Osteocyte (in vitro differentiated cells): Measurements from ENCODE around the gene FAM174C. TPM values are rescaled to one million over a fixed set of nuclear protein-coding genes. Genes with fewer than 3 reads are reported as not detected.
"Not testable (repeated sequence)": the region's sequence is repeated elsewhere in the genome, so short reads cannot be mapped to it uniquely, and the experiment has no call there.

Source experiments
- DNase-seq: peaks from one replicate; pipeline ENCODE4 v3.0.0; 2021; ENCODE audit warnings: mixed read lengths; ENCODE audit not compliant: unreplicated experiment; ENCODE audit errors: extremely low spot score
- H3K27ac Mint-ChIP-seq: one replicate; pipeline ENCODE4 v1.8.0; 2021; ENCODE audit warnings: mild to moderate bottlenecking, mixed read lengths; ENCODE audit not compliant: unreplicated experiment
- H3K27me3 Mint-ChIP-seq: one replicate; pipeline ENCODE4 v1.8.0; 2021; ENCODE audit warnings: mixed read lengths; ENCODE audit not compliant: unreplicated experiment
- H3K36me3 Mint-ChIP-seq: one replicate; pipeline ENCODE4 v1.8.0; 2021; ENCODE audit warnings: mixed read lengths; ENCODE audit not compliant: unreplicated experiment
- H3K4me1 Mint-ChIP-seq: one replicate; pipeline ENCODE4 v1.8.0; 2021; ENCODE audit warnings: mixed read lengths; ENCODE audit not compliant: unreplicated experiment
- H3K4me3 Mint-ChIP-seq: one replicate; pipeline ENCODE4 v1.8.0; 2021; ENCODE audit warnings: mild to moderate bottlenecking, moderate library complexity, mixed read lengths; ENCODE audit not compliant: unreplicated experiment
- H3K9me3 Mint-ChIP-seq: one replicate; pipeline ENCODE4 v1.8.0; 2021; ENCODE audit warnings: mixed read lengths; ENCODE audit not compliant: unreplicated experiment
- total RNA-seq: library from RNA; stranded (reverse); gene quantifications from 2 replicates; pipeline ENCODE4 v1.2.1, GENCODE V29; 2021
- TF ChIP-seq, protein P1 (sequence below): fragments of 200-600 bp; sonication (generic); IDR thresholded peaks from 2 replicates; pipeline ENCODE4 v1.5.0; 2021; ENCODE audit warnings: antibody characterized with exemption, mild to moderate bottlenecking, moderate library complexity

FAM174C gene
- total RNA-seq, 1 donor from 2014 or later: 35.3 TPM

DNA sequence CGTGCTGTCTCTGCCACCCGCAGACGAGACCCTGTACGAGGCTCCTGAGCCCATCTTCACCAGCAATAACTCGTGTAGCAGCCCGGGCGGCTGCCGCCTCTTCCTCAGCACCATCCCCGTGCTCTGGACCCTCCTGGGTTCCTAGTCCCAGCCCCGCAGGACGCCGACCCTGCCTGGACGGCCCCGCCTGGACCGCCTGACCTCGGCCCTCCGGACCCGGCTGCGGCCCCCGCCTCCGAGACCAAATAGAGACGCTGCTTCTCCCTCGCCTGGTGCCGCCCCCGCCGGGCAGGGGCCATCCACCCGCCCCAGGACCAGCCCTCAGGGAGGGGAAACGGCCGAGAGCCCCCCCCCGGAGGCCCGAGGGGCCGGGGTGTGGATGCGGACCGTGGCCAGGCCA lies 24.5 kb downstream of the FAM174C start:
- Mint-ChIP-seq H3K27me3 (peaks cover 4% of the 10 kb centered on the region), H3K27ac (no peak overlapping the region), H3K4me1 (no peaks in the 10 kb centered on the region), H3K4me3 (no peak overlapping the region), H3K36me3 (no peaks in the 10 kb centered on the region), H3K9me3 (no peaks in the 10 kb centered on the region)
- TF ChIP-seq, protein P1, sequence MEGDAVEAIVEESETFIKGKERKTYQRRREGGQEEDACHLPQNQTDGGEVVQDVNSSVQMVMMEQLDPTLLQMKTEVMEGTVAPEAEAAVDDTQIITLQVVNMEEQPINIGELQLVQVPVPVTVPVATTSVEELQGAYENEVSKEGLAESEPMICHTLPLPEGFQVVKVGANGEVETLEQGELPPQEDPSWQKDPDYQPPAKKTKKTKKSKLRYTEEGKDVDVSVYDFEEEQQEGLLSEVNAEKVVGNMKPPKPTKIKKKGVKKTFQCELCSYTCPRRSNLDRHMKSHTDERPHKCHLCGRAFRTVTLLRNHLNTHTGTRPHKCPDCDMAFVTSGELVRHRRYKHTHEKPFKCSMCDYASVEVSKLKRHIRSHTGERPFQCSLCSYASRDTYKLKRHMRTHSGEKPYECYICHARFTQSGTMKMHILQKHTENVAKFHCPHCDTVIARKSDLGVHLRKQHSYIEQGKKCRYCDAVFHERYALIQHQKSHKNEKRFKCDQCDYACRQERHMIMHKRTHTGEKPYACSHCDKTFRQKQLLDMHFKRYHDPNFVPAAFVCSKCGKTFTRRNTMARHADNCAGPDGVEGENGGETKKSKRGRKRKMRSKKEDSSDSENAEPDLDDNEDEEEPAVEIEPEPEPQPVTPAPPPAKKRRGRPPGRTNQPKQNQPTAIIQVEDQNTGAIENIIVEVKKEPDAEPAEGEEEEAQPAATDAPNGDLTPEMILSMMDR: no peak
- no peak for DNase-seq

DNA sequence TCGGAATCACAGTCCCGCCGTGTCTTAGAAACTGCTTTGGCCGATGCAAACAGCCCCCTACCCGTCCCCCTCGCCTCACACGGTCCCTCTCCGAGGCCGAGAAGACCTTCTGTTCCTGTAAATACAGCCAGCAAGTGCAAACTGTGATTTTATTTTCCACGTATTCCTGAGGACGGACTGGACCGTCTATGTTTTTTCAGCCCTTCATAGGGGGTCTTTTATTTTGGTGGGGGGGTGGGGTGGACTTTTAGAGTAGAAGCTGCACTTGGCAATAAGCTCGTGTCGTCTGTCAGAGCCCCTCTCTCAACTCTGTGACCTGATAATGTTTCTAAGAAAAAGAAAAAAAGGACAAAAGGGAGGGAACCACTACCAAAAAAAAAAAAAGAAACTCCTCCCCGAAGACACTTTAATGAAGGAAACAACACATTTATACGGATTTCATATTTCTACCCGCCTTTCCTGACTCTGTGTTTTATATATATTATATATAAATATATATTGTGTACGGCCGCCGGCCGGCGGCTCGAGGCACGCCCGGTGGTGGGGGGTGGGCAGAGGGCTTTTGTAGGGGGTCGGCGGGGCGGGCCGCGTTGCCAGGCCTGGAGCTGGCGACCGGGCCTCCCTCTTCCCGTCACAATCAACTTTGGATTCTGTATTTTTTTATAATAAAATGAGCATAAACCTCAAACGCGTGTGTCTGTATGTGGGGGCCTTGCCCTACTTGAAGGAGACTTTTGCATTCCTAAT lies 25.6 kb downstream of the FAM174C start:
- H3K36me3 Mint-ChIP-seq: no peaks in the 10 kb centered on the region
- no peak overlapping the region for H3K27ac Mint-ChIP-seq
- H3K4me3 Mint-ChIP-seq: no peak overlapping the region
- no peaks in the 10 kb centered on the region for H3K9me3 Mint-ChIP-seq
- peaks cover 4% of the 10 kb centered on the region for H3K27me3 Mint-ChIP-seq
- TF ChIP-seq, protein P1: no peak
- no peaks in the 10 kb centered on the region for H3K4me1 Mint-ChIP-seq
- DNase-seq: no peak

DNA sequence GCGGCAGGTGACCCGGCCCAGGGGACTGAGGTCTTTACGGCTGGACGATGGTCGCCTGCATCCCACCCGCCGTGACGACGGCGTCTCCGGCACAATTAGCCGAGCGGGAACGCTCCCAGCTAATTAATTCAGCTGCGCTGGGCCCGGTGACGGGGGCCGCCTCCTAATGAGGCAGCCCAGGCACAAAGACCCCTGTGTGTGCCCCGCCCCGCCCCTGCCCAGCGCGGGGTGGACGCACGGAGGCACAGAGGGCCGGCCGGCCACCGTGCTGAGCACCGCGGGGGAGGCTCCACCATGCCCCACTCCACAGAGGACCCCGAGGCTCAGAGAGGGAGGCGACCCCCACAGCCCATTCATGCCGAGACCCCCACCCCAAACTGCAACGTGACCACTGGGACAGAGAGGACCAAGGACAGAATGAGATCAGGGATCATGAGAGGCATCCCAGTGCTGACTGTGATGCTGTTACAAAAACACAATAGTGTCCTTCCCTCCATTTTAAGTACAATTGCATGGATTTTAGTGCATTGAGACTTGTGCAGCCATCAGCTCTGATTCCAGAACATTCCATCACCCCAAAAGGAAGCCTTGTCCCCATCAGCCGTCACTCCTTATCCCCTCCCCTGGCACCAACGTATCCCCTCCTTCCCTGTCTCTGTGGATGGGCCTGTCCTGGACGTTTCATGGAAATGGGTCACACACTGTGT lies 27.4 kb downstream of the FAM174C start:
- no peak for DNase-seq
- H3K9me3 Mint-ChIP-seq: no peaks in the 10 kb centered on the region
- H3K36me3 Mint-ChIP-seq: no peaks in the 10 kb centered on the region
- H3K27me3 Mint-ChIP-seq: peaks cover 4% of the 10 kb centered on the region
- no peak overlapping the region for H3K27ac Mint-ChIP-seq
- H3K4me3 Mint-ChIP-seq: no peak overlapping the region
- H3K4me1 Mint-ChIP-seq: no peaks in the 10 kb centered on the region
- TF ChIP-seq, protein P1: no peak

DNA sequence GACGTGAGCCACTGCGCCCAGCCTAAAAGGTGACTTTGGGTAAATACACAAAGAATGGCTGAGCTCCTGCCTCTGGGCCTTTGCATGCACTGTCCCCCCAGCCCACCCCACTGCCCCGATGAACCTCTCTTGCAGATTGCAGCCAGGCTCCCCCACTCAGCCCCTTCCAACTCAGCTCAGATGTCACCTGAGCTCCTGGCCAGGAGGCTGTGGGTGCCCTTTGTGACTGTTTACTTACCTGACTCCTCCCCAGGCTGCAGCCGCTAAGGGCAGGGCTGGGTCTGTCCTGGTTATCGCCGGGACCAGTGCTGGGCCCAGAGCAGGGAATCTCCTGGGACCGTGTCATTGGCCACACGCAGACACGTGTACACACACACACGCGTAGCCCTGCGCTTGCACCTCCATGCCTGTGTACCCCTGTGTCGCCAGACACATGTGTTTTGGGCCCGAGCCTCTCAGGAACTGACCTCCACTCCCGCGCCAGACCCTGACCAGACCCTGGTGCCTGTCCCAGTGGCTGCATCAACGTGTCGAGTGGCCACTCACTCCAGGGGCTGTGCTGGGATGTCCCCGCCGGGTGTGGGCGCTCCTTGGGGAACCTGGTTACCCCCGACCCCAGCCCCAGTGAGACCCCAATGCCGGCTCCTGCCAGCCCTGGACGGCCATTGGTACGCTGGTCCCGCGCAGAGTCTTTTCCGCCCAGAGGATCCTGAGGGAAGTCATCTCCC lies 29.0 kb downstream of the FAM174C start:
- no peak for DNase-seq
- Mint-ChIP-seq H3K27ac (no peak overlapping the region), H3K36me3 (no peaks in the 10 kb centered on the region), H3K9me3 (no peaks in the 10 kb centered on the region), H3K4me3 (no peak overlapping the region), H3K27me3 (peaks cover 4% of the 10 kb centered on the region), H3K4me1 (no peaks in the 10 kb centered on the region)
- TF ChIP-seq, protein P1: no peak

DNA sequence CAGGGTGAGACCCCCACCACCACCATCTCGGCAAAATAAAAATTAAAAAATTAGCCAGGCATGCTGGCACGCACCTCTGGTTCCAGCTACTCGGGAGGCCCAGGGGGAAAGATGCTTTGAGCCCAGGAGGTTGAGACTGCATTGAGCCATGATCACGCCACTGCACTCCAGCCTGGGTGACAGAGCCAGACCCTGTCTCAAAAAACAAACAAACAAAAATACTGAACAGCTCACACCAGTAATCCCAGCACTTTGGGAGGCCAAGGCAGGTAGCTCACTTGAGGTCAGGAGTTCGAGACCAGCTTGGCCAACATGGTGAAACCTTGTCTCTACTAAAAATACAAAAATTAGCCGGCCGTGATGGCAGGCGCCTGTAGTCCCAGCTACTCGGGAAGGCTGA lies 30.0 kb downstream of the FAM174C start:
- not testable (repeated sequence) for DNase-seq, H3K9me3 Mint-ChIP-seq, H3K4me1 Mint-ChIP-seq, H3K27me3 Mint-ChIP-seq, H3K27ac Mint-ChIP-seq, H3K36me3 Mint-ChIP-seq, H3K4me3 Mint-ChIP-seq
